Smooth muscle cell (in vitro differentiated cells): Measurements from ENCODE around the gene NGF. TPM values are rescaled to one million over a fixed set of nuclear protein-coding genes. Genes with fewer than 3 reads are reported as not detected.

Experiments used
- DNase-seq: peaks from one replicate; lab custom pipeline; 2025; ENCODE audit not compliant: unreplicated experiment; lab: John Stamatoyannopoulos, UW
- H2AFZ ChIP-seq: fragments of 200-600 bp; sonication (generic); 2 replicates; pipeline ENCODE4 v1.6.0; 2016; ENCODE audit warnings: antibody characterized with exemption, low read depth, mild to moderate bottlenecking
- H3F3A ChIP-seq: fragments of 200-600 bp; sonication (generic); 2 replicates; pipeline ENCODE4 v1.6.0; 2017; ENCODE audit warnings: antibody characterized with exemption, low read depth
- H3K27ac ChIP-seq: fragments of 200-600 bp; sonication (generic); 2 replicates; pipeline ENCODE4 v1.5.1; 2016; ENCODE audit warnings: low read depth, mild to moderate bottlenecking
- H3K27me3 ChIP-seq: fragments of 200-600 bp; sonication (generic); 2 replicates; pipeline ENCODE4 v1.6.1; 2016; ENCODE audit warnings: low read depth, mild to moderate bottlenecking
- H3K36me3 ChIP-seq: fragments of 200-600 bp; sonication (generic); 2 replicates; pipeline ENCODE4 v1.5.1; 2016; ENCODE audit warnings: low read depth
- H3K4me1 ChIP-seq: fragments of 200-600 bp; sonication (generic); 2 replicates; pipeline ENCODE4 v1.5.1; 2016; ENCODE audit warnings: low read depth
- H3K4me2 ChIP-seq: fragments of 200-600 bp; sonication (generic); 2 replicates; pipeline ENCODE4 v1.6.0; 2016; ENCODE audit warnings: mild to moderate bottlenecking
- H3K4me3 ChIP-seq: fragments of 200-600 bp; sonication (generic); 2 replicates; pipeline ENCODE4 v1.5.1; 2016; ENCODE audit warnings: mild to moderate bottlenecking
- H3K79me2 ChIP-seq: fragments of 200-600 bp; sonication (generic); 2 replicates; pipeline ENCODE4 v1.6.0; 2016; ENCODE audit warnings: low read depth, mild to moderate bottlenecking
- H3K9ac ChIP-seq: fragments of 200-600 bp; sonication (generic); 2 replicates; pipeline ENCODE4 v1.6.0; 2016; ENCODE audit warnings: low read depth
- H3K9me3 ChIP-seq: fragments of 200-600 bp; sonication (generic); replicated peaks from 2 replicates; pipeline ENCODE4 v1.5.1; 2016; ENCODE audit warnings: low read depth
- H4K20me1 ChIP-seq: fragments of 200-600 bp; sonication (generic); 2 replicates; pipeline ENCODE4 v1.6.0; 2016; ENCODE audit warnings: low read depth
- WGBS: methylation state at CpG from one replicate; pipeline ENCODE4 v1.1.7; 2016; ENCODE audit warnings: low lambda C conversion rate; 5-methylcytosine and 5-hydroxymethylcytosine counted together
- polyA plus RNA-seq: library from polyadenylated mRNA; unstranded; fragments of >200 nt; fragmentation: Nextera tagmentation; extraction: Ambion mirVana; gene quantifications from 2 replicates; pipeline ENCODE4 v1.2.1, GENCODE V29; 2016
- total RNA-seq: library from RNA; depleted of rRNA; stranded (reverse); fragments of >200 nt; gene quantifications from 2 replicates; pipeline ENCODE4 v1.2.3, GENCODE V29; 2014
- TF ChIP-seq, protein P1 (sequence below): fragments of 200-600 bp; sonication (generic); IDR thresholded peaks from 2 replicates; pipeline ENCODE4 v1.5.1; 2017; ENCODE audit warnings: borderline replicate concordance, mild to moderate bottlenecking, antibody characterized with exemption; ENCODE audit not compliant: insufficient read depth, poor library complexity, severe bottlenecking

NGF gene
- total and polyA plus RNA-seq, 2 experiments from 2014 or later, result 0.18 to 1.8 TPM

DNA sequence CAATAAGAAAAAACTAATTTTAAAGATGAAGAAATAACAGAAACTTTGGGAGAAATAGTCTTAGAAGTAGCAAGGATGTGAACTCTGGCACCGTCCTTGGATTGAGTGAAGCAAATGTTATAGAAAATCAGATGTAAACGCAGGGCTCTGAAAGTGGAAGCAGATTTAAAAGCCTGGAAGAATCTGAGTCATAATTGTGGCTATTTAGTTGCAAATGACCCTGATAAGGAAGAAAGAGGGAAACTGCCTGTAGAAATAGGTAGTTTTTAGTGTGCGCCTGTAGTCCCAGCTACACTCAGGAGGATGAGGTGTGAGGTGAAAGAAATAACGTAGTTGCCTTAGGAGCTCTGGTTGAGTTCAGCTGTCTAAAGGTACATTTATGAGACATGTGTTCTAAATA, 101.0 kb downstream of the NGF start:
- no peak overlapping the region for H3K27ac ChIP-seq

More for the DNA sequence above, 101.0 kb downstream of the NGF start:
- no peak overlapping the region for H3K9ac ChIP-seq
- TF ChIP-seq, protein P1, sequence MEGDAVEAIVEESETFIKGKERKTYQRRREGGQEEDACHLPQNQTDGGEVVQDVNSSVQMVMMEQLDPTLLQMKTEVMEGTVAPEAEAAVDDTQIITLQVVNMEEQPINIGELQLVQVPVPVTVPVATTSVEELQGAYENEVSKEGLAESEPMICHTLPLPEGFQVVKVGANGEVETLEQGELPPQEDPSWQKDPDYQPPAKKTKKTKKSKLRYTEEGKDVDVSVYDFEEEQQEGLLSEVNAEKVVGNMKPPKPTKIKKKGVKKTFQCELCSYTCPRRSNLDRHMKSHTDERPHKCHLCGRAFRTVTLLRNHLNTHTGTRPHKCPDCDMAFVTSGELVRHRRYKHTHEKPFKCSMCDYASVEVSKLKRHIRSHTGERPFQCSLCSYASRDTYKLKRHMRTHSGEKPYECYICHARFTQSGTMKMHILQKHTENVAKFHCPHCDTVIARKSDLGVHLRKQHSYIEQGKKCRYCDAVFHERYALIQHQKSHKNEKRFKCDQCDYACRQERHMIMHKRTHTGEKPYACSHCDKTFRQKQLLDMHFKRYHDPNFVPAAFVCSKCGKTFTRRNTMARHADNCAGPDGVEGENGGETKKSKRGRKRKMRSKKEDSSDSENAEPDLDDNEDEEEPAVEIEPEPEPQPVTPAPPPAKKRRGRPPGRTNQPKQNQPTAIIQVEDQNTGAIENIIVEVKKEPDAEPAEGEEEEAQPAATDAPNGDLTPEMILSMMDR, result no peak
- H3F3A ChIP-seq, result no peaks in the 10 kb centered on the region
- peak overlapping the region; percentile 15 for H2AFZ ChIP-seq
- DNase-seq, result no peak
- H4K20me1 ChIP-seq, result no peaks in the 10 kb centered on the region
- 38% methylated on average over 4 of the region's 4 CpGs for WGBS
- peak overlapping the region; percentile 26 for H3K4me2 ChIP-seq
- no peaks in the 10 kb centered on the region for H3K9me3 ChIP-seq
- no peaks in the 10 kb centered on the region for H3K27me3 ChIP-seq
- no peaks in the 10 kb centered on the region for H3K79me2 ChIP-seq
- H3K4me3 ChIP-seq, result no peak overlapping the region
- no peaks in the 10 kb centered on the region for H3K36me3 ChIP-seq
- no peaks in the 10 kb centered on the region for H3K4me1 ChIP-seq

Other genes with a start within 250 kb of the NGF start
- 10.9 and 17.4 TPM in 2 replicates for gene TSPAN2, start 248.7 kb downstream of the NGF start, total RNA-seq
- 13.8 and 26.9 TPM in 2 replicates for gene TSPAN2, start 248.7 kb downstream of the NGF start, polyA plus RNA-seq